ENCODE measurements around the gene JAZF1.

Gene JAZF1

GRCh38 chr7:28191184-28191583 lies 10.6 kb upstream of the JAZF1 start:
- no peak for DNase-seq

GRCh38 chr7:28190077-28190710 lies 9.6 kb upstream of the JAZF1 start:
- no peak for DNase-seq

GRCh38 chr7:28187012-28187411 lies 6.4 kb upstream of the JAZF1 start:
- DNase-seq: no peak

GRCh38 chr7:28183627-28184026 lies 3.0 kb upstream of the JAZF1 start:
- no peak for DNase-seq

GRCh38 chr7:28182071-28182471 lies 1.5 kb upstream of the JAZF1 start:
- DNase-seq: no peak

- no peak for DNase-seq
These were observed 821 bp upstream of the JAZF1 start for GRCh38 chr7:28181416-28181815.

GRCh38 chr7:28180031-28180363 lies 598 bp downstream of the JAZF1 start:
- no peak for DNase-seq

GRCh38 chr7:28179120-28180030 lies 1.2 kb downstream of the JAZF1 start:
- peak; percentile 75 for DNase-seq

- no peak for DNase-seq
These were observed 2.0 kb downstream of the JAZF1 start for GRCh38 chr7:28178599-28178998.

GRCh38 chr7:28177836-28178235 lies 2.8 kb downstream of the JAZF1 start:
- DNase-seq: no peak

GRCh38 chr7:28176645-28177044 lies 4.0 kb downstream of the JAZF1 start:
- no peak for DNase-seq

GRCh38 chr7:28176174-28176573 lies 4.4 kb downstream of the JAZF1 start:
- no peak for DNase-seq

- DNase-seq: no peak
These were observed 5.5 kb downstream of the JAZF1 start for GRCh38 chr7:28174901-28175661.

GRCh38 chr7:28174442-28174841 lies 6.2 kb downstream of the JAZF1 start:
- DNase-seq: no peak

- no peak for DNase-seq
These were observed 7.1 kb downstream of the JAZF1 start for GRCh38 chr7:28173531-28173930.

- no peak for DNase-seq
These were observed 7.6 kb downstream of the JAZF1 start for GRCh38 chr7:28172958-28173357.

GRCh38 chr7:28170701-28171100 lies 9.9 kb downstream of the JAZF1 start:
- no peak for DNase-seq

GRCh38 chr7:28169230-28169629 lies 11.4 kb downstream of the JAZF1 start:
- no peak for DNase-seq

- no peak for DNase-seq
These were observed 12.0 kb downstream of the JAZF1 start for GRCh38 chr7:28168393-28169158.

GRCh38 chr7:28166982-28167715 lies 13.4 kb downstream of the JAZF1 start:
- DNase-seq: no peak

- DNase-seq: no peak
These were observed 14.3 kb downstream of the JAZF1 start for GRCh38 chr7:28165961-28166955.
